Uterus (tissue), 4 donors: ENCODE data around the gene APP. TPM values are rescaled to one million over a fixed set of nuclear protein-coding genes. Genes with fewer than 3 reads are reported as not detected.

Experiments
- DNase-seq, 2 donors: peaks; one replicate each; pipeline ENCODE4 v3.0.0-alpha.2; 2019 to 2020
- H3K27ac ChIP-seq, 2 donors: fragments of 200-600 bp; sonication (generic); 1 replicate in 1 of 2; 2 replicates in 1 of 2; pipeline ENCODE4 v1.5.1; 2016 to 2018
- H3K27me3 ChIP-seq, 2 donors: fragments of 200-600 bp; sonication (generic); one replicate each; pipeline ENCODE4 v1.5.1; 2018 to 2019; ENCODE audit warnings: control low read depth in 1 of 2
- H3K36me3 ChIP-seq, 2 donors: fragments of 200-600 bp; sonication (generic); one replicate each; pipeline ENCODE4 v1.5.1; 2019; ENCODE audit warnings: control low read depth in 1 of 2
- H3K4me1 ChIP-seq, 2 donors: fragments of 200-600 bp; sonication (generic); one replicate each; pipeline ENCODE4 v1.5.1; 2018 to 2019; ENCODE audit warnings: control low read depth in 1 of 2
- H3K4me3 ChIP-seq, 2 donors: fragments of 200-600 bp; sonication (generic); 1 replicate in 1 of 2; 2 replicates in 1 of 2; pipeline ENCODE4 v1.5.1; 2018 to 2019; ENCODE audit warnings: mild to moderate bottlenecking in 1 of 2
- H3K9me3 ChIP-seq, 2 donors: fragments of 200-600 bp; sonication (generic); one replicate each; pipeline ENCODE4 v1.5.1; 2019; ENCODE audit warnings: control low read depth in 1 of 2
- POLR2A ChIP-seq, 2 donors: fragments of 450-650 bp; IDR thresholded peaks; one replicate each; pipeline ENCODE4 v1.6.1; 2016; ENCODE audit warnings: antibody characterized with exemption in 2 of 2, mild to moderate bottlenecking in 1 of 2, moderate library complexity in 1 of 2
- intact Hi-C: fragments of 100-400 bp; cut with DNase I; formaldehyde crosslinking; loops from one replicate; pipeline ENCODE4 v1.15.1; 2023; ENCODE audit warnings: low total_unique reads
- total RNA-seq, 4 donors: library from RNA; depleted of rRNA in 3 of 4; stranded (reverse); fragments of >200 nt in 3 of 4; gene quantifications; one replicate each; pipeline versions ENCODE4 v1.1.0 to v1.2.4, GENCODE V29; 2014 to 2023
- TF ChIP-seq, protein P1 (sequence below), 4 experiments: fragments of 200-600 bp in 2 of 4; fragments of 450-650 bp in 2 of 4; sonication (generic) in 2 of 4; IDR thresholded peaks; one replicate each; pipeline ENCODE4 v1.5.1; 2016 to 2019; ENCODE audit warnings: antibody characterized with exemption in 4 of 4, mild to moderate bottlenecking in 2 of 4, moderate library complexity in 1 of 4
- donor health status: DM: yes; HTN: yes; CAD: no.

APP gene
- total RNA-seq, 4 donors from 2014 or later = 212 to 537 (median 430) TPM

DNA sequence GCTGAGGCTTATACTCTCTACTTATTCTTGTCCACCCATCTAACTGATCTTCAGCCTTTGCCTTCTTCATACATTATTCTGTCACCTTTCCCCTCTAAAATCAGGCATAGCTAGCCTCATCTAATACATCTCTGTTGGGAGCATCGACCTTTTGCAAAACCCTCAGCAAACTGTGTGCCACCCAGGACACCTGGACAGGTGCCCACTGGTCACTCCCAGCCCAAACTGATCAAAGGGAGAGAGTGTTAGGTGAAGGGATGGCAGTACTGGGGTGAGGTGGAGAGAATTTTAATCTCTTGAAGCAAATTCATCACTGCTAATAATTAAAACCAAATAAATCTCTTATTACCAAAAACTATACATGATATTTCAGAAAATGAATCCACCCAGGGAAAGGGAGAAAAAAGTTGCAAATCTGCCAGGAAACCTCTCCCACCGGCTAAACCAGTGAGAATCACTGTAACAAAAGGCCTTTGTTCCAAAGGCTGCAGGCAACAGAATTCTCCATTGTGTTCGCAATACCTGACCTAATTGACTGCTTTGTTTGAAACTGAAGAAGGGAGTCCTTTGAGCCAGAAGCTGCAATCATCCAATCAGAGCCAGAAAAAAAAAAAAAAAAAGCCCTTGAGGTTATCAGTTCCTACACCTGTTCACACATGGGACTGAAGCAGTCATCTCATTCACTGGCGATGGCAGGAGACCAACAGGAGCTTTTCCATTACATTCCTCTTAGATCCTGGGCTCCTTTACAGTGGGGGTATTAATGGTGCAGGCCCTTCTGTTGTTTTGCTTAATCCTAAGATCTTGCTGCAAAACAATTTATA, 172.6 kb downstream of the APP start:
- no peak for DNase-seq
- no peaks in the 10 kb centered on the region for H3K27me3 ChIP-seq
- no peaks in the 10 kb centered on the region for H3K4me1 ChIP-seq
- no peaks in the 10 kb centered on the region for H3K9me3 ChIP-seq
- no peak overlapping the region for H3K4me3 ChIP-seq
- intact Hi-C loops = no loop called here
- no peak for TF ChIP-seq POLR2A (IDR thresholded peaks at IDR 0.05)
- TF ChIP-seq, protein P1, sequence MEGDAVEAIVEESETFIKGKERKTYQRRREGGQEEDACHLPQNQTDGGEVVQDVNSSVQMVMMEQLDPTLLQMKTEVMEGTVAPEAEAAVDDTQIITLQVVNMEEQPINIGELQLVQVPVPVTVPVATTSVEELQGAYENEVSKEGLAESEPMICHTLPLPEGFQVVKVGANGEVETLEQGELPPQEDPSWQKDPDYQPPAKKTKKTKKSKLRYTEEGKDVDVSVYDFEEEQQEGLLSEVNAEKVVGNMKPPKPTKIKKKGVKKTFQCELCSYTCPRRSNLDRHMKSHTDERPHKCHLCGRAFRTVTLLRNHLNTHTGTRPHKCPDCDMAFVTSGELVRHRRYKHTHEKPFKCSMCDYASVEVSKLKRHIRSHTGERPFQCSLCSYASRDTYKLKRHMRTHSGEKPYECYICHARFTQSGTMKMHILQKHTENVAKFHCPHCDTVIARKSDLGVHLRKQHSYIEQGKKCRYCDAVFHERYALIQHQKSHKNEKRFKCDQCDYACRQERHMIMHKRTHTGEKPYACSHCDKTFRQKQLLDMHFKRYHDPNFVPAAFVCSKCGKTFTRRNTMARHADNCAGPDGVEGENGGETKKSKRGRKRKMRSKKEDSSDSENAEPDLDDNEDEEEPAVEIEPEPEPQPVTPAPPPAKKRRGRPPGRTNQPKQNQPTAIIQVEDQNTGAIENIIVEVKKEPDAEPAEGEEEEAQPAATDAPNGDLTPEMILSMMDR (IDR thresholded peaks at IDR 0.05) = no peak
- H3K36me3 ChIP-seq = no peaks in the 10 kb centered on the region
- no peak overlapping the region for H3K27ac ChIP-seq

DNA sequence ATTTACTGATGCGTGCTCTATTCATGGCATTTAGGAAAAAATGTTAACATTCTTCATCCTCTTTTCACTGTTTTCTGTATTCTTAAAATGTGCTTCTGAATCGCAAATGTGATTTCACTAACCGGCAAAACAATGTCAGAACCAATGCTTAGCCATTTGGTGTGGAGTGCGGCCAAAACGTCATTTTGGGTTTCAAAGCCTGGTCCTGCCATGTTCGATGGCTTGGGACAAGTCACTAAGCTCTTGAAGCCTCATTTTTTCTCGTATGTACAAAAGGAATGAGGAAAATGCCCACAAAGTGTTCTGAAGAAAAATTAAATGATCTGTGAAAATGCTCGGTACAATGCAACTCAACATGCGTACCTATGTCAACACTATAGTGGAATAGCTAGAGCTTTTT, 175.3 kb downstream of the APP start:
- TF ChIP-seq, protein P1 (IDR thresholded peaks at IDR 0.05) = no peak
- Histone ChIP-seq H3K36me3 (no peaks in the 10 kb centered on the region), H3K9me3 (no peaks in the 10 kb centered on the region), H3K27ac (no peak overlapping the region), H3K4me1 (no peaks in the 10 kb centered on the region), H3K4me3 (no peak overlapping the region), H3K27me3 (no peaks in the 10 kb centered on the region)
- no peak for DNase-seq
- intact Hi-C loops = no loop called here

DNA sequence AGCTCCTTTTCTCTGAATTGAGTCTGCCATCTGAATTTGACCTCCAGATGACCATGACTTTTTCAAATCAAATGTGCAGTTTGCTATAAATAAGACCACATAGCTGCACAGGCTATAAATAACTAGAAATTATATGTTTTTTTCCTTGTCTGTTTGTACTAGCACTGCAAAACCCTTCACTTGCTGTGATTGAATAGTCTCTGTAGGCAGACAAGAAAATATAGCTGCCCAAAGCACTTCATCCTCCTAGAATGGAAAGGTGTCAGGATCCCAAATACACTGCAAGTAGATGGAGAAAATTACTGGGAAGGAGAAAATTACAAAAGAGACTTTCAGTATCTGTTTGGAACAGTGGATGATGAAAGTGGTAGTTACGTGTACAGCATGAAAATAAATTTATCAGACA, 175.8 kb downstream of the APP start:
- intact Hi-C loops = no loop called here
- Histone ChIP-seq H3K27ac (no peak overlapping the region), H3K9me3 (no peaks in the 10 kb centered on the region), H3K4me1 (no peaks in the 10 kb centered on the region), H3K36me3 (no peaks in the 10 kb centered on the region), H3K27me3 (no peaks in the 10 kb centered on the region), H3K4me3 (no peak overlapping the region)
- TF ChIP-seq POLR2A (IDR thresholded peaks at IDR 0.05) = no peak
- TF ChIP-seq, protein P1 (IDR thresholded peaks at IDR 0.05) = no peak
- DNase-seq = no peak

DNA sequence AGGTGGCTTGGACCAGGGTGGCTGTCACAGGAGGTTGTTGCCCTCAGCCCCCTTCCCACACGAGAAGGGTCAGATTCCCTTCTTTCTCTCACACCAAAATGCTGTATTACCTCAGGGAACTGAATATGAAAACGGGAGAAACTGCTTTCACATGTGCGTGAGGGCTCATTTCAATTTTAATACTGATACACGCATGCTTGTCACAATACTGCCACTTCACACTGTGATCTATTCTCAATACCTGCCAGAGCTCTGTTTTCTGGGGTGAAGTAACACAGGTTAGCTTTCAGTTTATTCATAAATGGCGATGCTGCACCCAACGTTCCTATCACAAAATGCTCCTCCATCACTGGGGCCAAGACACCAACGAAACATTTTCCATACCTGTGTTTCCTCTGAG, 181.8 kb downstream of the APP start:
- no peak for DNase-seq
- no peaks in the 10 kb centered on the region for H3K27me3 ChIP-seq
- no peaks in the 10 kb centered on the region for H3K4me1 ChIP-seq
- no peaks in the 10 kb centered on the region for H3K36me3 ChIP-seq
- H3K27ac ChIP-seq = no peak overlapping the region
- no peak for TF ChIP-seq POLR2A (IDR thresholded peaks at IDR 0.05)
- TF ChIP-seq, protein P1 (IDR thresholded peaks at IDR 0.05) = no peak
- H3K4me3 ChIP-seq = no peak overlapping the region
- intact Hi-C loops = no loop called here
- H3K9me3 ChIP-seq = no peaks in the 10 kb centered on the region

DNA sequence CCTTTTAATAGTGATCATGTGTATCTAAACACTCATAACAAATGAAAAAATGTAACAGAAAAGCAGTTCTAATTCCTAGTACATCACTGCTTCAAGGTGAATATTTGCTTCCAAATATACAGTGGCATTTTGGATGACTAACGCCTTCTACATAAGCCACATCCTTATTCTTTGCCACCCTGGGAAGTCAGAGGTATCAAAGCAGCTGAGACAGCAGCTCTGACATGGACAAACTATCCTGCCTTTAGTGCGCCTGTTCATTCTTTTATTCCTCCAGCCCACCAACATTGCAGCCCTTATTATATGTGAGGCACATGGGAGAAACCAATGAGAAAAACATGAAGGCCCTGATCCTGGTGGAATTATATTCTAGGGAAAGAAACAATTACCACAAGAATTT, 183.0 kb downstream of the APP start:
- H3K36me3 ChIP-seq = no peaks in the 10 kb centered on the region
- intact Hi-C loops = no loop called here
- H3K4me1 ChIP-seq = no peaks in the 10 kb centered on the region
- TF ChIP-seq POLR2A (IDR thresholded peaks at IDR 0.05) = no peak
- TF ChIP-seq, protein P1 (IDR thresholded peaks at IDR 0.05) = no peak
- H3K9me3 ChIP-seq = no peaks in the 10 kb centered on the region
- no peak for DNase-seq
- H3K27ac ChIP-seq = no peak overlapping the region
- H3K27me3 ChIP-seq = no peaks in the 10 kb centered on the region
- H3K4me3 ChIP-seq = no peak overlapping the region
